OCI-M2 (cell line): ENCODE results near the gene FAS.
"Not testable (repeated sequence)": the region's sequence is repeated elsewhere in the genome, so short reads cannot be mapped to it uniquely, and the experiment has no call there.

Experiments used
- DNase-seq: peaks from one replicate; lab custom pipeline; 2025; ENCODE audit not compliant: unreplicated experiment; lab: John Stamatoyannopoulos, UW

FAS gene

DNA sequence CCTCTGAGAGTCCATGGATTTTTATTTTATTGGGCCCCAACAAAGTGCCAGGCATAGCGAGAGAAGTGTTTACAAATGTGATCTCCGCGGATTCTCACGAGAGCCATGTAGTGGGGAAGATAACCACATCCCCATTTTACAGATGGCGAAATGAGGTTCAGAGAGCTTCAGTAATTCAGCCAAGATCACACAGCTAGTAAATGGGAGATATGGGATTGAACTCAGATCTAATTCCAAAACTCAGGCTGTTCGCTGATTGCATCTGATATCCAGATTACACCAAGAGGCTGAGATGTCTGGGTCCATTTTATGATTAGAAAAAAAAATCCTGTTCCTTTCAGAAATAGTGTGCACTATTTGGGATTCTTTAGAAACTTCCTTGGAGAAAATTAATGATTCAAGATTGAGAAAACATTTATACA lies 1.3 kb downstream of the FAS start:
- no peak for DNase-seq

DNA sequence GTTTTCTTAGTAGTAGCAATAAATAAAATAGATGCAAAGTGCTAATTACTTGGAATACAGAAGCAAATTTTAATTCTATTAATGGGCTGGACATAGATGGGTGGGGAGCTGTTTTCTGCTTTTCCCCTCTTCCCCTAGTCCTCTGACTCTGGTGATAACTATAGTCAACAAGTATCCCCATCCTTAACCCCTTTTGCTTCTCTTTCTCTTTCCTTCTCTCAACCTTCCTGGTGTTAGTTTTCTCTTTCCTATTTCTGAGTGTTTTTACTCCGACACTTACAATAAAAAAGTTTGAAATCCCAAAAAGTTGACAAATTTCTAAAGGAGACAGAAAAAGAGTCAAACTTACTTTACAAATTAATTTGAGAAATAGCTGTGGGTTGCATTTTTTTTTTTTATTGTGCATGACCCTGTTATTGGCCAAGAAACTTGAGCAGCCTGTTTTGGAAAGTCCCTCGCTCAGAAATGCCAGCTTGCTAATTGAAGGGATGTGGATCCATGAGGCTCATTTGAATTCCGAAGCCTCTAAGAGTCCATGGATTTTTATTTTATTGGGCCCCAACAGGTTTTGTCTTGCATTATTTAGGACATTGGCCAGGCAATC lies 2.4 kb downstream of the FAS start:
- no peak for DNase-seq

DNA sequence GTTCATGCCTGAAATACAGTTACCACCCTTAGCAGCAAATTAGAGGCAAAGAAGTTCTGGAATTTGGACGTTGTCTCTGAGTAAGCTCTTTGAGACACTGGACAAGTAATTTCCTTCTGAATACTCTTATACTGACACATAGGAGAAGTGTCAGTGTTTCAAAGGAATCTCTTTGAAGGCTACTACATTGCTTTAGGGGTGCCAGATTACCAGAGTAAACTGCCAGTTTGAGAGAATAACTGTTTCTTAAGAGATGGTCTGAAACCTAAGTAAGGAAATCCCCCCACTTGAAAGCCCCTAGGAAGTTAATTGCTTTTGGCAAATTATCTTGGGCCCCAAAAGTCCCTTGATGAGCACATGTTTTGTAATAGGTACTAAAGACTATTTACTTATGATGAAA lies 3.4 kb downstream of the FAS start:
- no peak for DNase-seq

DNA sequence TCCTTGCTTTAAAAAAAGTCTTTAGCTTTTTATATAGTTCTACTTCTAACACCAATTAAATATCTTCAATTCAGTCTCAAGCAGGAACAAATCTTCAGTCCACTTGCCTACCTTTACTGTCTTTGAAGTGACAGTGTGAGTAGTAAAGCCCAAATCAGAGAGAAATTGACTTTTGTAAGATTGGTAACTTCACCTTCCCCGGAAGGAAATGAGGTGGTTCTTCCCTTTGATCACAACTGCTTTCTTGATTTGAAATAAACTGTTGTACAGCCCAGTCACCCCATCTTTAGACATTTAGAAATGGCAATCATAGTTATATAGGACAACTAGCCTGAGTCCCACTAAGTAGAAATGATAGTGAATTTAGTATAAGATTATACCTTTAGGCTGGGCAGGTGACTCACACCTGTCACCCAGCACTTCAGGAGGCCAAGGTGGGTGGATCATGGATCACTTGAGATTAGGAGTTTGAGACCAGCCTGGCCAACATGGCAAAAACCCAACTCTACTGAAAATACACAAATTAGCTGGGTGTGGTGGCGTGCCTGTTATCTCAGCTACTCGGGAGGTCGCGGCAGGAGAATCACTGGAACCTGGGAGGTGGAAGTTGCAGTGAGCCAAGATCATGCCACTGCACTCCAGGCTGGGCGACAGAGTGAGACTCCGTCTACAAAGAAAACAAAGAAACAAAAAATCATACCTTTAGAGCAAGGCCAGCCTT lies 4.7 kb downstream of the FAS start:
- DNase-seq, result no peak

DNA sequence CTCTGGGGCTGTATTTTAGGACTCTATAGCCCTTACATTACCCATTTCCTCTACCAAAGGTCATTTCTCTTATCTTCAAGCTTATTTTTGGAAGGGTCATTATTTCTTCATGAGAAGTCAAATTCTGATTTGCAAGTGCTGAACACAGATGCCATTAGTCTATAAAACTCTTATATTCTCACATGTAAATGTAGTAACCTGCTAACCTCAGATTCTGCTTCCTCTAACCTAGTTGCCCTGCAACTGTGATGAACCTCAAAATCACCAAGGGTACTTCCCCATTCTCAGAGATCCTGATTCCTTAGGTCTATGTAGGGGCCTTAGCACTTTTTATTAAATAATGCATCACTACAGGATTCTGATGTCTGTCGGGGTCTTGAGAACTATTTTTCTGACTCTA lies 6.3 kb downstream of the FAS start:
- DNase-seq, result no peak

DNA sequence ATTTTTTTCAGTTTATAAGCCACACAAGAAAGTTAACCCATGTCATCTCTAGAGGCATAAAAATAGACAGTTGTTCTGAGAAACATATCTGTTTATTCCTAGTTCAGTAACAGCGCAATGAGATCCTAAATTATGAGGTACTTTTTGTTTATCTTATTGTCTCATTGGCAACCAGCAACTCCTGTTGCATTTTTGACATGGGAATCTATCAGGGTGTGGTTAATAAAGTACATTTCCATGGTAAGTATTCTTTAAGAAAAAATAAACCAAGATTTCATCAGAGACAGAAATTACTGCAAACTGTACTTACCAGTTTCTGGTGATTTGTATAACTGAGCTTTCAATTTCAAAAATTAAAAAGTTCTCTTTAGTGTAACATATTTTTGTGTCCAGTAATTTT lies 9.0 kb downstream of the FAS start:
- no peak for DNase-seq

DNA sequence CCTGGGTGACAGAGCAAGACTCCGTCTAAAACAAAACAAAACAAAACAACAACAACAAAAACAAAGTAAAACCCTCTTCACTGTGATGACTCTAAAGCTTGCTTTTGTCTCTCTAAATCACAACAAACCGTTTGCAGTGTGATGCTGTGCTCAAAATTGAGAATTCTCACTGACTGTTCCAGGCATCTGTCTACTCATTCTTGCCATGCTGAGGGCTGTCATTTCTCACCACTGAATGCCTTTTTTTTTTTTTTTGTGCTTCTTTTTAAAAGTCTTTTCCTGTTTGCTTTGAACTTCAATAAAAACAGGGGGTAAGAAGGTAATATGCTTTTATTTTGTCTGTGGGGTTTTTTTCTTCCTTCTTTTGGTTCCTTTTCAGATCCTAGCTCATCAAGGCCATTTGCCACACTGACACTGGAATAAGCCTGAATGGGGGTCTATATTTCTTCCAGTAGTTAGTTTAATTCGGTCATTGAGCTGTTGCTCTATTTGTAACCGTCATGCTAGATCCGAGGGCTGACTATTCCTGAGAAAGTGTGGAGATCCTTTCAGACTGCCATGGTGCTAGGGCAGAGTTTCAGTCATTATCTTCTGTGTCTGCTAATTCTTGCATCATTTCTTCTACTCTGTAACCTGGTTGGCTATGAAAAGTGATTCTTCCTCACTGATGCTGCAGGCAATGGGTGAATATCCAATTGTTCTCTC lies 10.6 kb downstream of the FAS start:
- DNase-seq, result no peak

DNA sequence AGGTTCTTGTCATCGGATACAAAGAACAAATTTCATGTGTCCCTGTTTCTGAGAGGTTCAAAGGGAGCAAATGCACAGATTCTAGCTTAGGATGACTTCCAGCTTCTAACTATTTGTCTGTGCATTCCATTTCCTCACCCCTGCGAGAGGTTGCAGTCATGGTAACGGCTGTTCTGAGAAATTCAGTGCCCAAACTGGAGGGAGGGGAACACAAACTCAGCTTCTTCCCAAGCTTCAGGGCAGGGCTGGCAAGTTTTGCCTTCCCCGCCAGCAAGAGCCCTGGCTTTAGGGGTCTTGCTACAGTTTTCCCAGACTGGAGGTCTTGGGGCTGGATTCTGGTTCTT lies 11.1 kb downstream of the FAS start:
- DNase-seq, result no peak

DNA sequence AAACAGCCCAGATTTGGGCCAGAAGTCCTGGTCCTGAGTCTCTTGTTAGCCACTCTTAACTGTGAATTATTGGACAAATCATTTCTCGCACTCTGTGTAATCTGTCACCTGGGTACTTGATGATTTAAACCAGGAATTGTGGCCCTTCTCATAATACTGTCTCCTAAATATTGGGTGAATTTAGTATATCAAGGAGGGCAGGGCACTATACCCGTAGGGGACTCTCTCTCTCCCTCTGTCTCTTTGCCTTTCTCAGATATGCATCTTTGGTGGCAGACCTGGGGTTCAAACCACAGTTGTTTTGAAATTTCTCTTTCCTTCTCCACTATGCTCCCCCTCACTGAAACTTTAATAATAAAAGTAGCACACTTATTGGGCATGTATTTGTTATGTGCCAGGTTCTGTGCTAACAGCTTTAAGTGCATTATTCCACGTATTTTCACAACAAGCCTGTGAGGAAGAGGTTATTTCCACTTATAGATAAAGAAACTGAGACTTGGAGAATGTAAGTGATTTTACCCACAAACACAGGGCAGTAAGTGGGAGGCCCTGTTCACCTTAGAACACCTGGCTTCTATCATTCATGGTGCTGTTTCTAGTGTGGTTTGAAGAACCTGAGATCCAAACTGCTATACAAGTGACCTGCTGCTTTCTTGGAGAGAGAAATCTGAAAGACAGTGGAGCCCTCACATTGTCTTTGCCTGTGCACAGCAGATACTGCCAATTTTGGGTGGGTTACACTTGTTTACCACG lies 11.8 kb downstream of the FAS start:
- no peak for DNase-seq

DNA sequence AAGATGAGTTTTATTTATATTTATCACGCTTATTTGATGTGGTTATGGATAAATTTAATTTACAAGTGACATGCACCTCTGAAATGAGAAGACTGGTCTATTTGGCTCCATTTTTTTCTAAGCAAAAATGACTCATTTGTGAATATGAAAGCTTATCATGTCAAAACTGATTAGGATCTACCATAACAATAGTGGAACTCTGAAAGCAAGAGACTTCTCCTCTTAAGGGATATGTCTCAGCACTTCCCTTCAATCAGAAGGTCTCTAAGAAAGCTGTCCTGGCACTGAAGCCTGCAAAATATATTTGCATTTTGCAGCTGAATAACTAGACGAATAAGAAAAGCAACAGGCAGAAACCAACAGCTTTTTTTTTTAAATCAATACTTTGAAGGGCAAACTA lies 12.7 kb downstream of the FAS start:
- DNase-seq, result no peak

DNA sequence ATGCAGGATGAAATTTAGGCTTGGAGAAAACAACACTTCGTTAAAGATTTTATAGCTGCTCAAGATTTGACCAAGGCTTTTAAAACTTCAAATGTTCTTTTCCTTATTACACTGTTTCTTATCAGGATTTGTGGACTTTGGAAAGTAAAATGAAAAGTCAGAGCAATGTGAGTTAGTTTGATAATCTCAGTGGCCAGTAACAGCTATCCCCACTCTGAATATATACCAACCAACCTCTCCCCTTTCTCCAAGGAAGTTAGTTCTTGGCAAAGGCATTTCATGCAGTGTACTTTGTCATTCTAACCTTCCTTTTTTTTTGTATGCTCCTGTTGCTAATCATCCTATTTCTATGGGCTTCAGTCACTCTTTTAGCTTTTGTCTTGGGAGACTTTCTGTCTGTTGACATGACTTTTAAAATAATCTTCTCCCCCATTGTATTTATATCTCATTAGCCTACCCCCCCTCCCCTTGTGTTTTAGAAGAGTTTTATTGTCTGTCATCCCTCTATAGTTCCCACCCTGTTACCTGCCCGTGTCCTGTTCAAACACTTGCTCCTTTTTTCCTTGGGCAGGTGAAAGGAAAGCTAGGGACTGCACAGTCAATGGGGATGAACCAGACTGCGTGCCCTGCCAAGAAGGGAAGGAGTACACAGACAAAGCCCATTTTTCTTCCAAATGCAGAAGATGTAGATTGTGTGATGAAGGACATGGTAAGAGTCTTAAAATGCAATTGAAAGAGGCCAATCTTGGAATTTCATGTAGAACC lies 16.7 kb downstream of the FAS start:
- DNase-seq, result no peak

DNA sequence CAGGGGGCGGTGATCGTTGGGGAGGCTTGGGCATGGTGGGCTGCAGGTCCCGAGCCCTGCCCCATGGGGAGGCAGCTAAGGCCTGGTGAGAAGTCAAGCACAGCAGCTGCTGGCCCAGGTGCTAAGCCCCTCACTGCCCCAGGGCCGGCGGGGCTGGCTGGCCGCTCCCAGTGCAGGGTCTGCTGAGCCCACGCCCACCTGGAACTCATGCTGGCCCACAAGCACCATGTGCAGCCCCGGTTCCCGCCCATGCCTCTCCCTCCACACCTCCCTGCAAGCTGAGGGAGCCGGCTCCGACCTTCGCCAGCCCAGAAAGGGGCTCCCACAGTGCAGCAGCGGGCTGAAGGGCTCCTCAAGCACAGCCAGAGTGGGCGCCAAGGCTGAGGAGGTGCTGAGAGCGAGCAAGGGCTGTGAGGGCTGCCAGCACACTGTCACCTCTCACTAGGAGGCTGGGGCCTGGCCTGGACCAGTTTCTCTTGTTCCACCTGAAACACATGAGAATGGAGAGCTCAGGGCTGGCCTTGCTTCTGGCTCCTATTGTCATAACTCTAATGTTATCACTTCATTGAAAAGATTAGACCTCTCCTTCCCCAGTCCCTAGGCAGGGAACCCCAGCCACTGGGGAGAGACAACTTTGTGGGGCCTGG lies 28.2 kb downstream of the FAS start:
- DNase-seq, result not testable (repeated sequence)

DNA sequence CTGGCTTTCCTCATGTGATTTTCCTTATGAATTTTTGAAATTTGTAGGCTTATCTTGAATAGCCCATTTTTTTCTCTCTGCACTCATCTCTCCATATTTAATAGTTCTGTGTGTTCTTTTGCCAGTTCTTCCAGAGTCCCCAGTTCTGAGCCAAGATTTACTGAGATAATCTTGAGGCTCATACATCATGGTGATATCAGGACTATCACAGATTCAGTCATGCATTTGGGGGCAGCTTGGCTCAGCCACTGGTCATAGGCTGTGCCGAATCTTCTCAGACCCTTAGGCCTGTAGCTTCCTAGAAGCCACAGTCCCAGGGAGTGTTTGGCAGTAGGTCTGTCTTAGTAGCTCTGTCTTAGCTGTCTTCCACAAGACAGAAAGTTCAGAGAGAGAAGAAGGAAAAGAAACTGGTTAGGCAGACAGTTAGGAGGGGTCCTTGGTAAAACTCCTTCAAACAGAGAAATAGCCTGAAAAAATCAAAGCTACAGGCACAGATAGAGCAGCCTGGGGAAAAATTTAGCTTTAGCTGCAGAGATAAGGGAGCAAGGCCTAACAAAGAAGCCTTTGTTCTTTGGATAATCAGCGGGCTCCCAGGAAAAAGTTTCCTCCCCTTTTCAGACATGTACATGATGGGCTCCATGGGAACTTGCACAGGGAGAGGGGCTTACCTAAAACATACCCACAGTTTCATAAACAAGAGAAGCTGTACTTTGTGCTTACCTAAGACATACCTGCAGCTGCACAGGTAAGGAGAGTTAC lies 29.1 kb downstream of the FAS start:
- DNase-seq, result no peak

DNA sequence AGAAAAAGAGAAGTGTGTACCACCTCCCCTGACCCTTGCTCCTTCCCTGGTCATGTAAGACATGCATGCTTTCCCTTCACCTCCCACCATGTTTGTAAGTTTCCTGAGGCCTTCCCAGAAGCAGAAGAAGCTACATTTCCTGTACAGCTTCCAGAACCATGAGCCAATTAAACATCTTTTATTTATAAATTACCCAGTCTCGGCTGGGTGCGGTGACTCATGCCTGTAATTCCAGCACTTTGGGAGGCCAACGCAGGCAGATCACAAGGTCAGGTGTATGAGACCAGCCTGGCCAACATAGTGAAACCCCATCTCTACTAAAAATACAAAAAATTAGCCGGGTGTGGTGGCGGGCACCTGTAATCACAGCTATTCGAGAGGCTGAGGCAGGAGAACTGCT lies 30.9 kb downstream of the FAS start:
- DNase-seq, result not testable (repeated sequence)

DNA sequence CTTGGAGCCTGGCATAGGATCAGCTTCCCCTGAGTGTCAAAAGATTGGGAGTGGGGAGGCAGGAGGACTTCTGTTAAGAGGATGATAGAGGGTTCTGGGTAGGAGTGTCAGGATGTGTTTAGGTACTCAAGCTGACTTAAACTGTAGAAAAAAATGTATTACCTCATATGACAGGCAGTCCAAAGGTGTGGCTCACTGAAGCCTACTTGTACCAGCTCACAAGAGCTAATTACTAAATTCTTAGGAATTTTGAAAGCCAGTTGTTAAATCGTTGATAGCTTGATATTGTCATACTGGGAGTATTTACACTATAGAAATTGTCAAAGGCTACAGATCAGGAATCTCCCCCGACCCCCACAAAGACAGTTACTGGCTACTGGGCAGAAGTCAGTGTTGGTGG lies 32.1 kb downstream of the FAS start:
- DNase-seq, result no peak

DNA sequence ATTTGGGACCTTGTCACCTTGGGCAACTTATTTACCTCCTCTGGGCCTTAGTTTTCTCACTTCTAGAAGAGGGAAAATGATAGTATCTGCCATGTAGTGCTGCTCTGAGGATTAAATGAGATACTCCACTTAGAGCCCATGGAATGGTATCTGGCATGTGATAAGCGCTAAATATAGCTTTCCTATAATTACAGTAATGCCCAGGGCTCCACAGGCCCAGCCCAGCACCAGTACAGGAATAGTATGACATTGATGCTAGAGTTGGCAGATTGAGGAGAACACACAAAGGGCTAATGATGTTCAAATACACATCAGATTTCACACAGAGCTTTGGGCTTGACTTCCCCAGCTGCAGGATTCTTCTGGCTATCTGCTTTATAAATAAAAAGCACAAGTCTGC lies 34.9 kb downstream of the FAS start:
- DNase-seq, result no peak

DNA sequence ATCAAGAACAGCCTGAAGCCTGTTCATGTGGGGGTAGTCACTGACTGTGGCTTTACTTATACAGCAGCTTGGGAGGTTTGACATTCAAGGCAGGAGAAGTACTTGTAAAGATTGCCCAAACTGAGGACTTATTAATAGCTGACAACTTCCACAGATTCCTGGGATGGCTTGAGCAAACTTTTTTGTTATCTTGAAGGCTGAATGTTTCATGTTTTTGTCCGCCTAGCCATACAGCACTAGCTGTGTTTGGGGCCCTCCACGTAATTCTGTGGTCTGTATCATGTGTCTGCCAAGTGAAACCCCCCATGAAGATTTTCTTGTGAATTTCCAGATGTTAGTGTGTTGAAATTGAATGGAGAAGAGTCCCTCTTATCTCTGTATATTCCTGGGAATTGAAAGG lies 38.6 kb downstream of the FAS start:
- no peak for DNase-seq

DNA sequence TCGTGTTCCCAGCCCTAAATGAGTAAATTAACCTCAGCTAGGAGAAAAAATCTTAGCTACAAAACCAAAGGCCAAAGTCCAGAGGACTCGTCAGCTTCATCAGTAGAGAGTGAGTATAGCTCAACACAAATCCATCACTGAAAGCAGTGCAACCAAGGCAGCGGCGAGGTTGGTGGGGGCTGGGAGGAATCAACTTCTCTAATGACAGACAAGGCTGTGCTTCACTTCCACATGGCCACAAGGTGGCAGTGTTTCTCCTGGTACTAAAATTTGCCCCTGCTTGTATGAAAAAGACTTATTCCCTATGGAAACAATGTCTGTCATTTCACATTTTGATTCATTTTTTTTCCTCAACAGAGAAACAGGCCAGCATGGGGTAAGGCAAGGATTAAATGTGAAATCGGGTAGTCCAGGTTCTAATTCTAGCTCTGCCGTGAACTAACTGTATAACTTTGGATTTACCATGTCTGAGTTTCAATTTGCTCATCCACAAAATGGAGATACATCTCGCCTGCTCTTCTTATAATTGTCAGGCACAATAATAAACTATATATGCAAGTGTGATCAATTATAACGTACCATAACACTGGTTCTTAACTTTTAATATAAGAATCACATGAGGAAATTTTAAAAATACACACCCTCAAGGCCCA lies 39.3 kb downstream of the FAS start:
- DNase-seq, result peak; percentile 31

DNA sequence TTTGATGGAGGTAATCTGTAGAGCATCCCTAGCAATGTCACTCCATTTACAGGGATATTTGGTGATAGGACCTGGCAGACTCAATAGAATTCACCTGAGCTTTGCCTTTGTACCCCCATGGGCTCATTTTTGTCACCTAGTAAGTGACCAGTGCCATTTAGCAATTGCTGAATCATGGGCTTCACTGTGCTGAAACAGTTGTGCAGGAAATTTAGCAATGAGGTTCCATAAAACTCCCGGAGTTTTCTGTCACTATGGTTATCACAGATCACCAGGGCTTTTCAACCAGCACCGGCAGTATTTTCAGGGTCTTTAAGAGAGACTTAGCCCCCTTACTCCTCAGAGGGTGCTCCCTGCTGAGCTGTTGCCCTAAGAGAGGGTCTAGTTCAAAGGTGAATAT lies 40.2 kb downstream of the FAS start:
- no peak for DNase-seq
